Measurements from ENCODE around the gene CHSY1.

CHSY1 gene

GRCh38 chr15:101187820-101188636 is 63.8 kb downstream of the CHSY1 start:
- DNase-seq = no peak

GRCh38 chr15:101185770-101186169 is 66.1 kb downstream of the CHSY1 start:
- DNase-seq = peak; percentile 64

- DNase-seq = no peak
Observed at GRCh38 chr15:101185336-101185735, 66.5 kb downstream of the CHSY1 start.

GRCh38 chr15:101184830-101185229 is 67.0 kb downstream of the CHSY1 start:
- no peak for DNase-seq

- no peak for DNase-seq
Observed at GRCh38 chr15:101183931-101184305, 67.9 kb downstream of the CHSY1 start.

- no peak for DNase-seq
Observed at GRCh38 chr15:101183226-101183930, 68.5 kb downstream of the CHSY1 start.

- DNase-seq = no peak
Observed at GRCh38 chr15:101182215-101182614, 69.6 kb downstream of the CHSY1 start.

GRCh38 chr15:101181349-101181748 is 70.5 kb downstream of the CHSY1 start:
- DNase-seq = no peak

GRCh38 chr15:101180620-101181307 is 71.1 kb downstream of the CHSY1 start:
- DNase-seq = no peak

- no peak for DNase-seq
Observed at GRCh38 chr15:101179341-101180153, 72.3 kb downstream of the CHSY1 start.

- no peak for DNase-seq
Observed at GRCh38 chr15:101178931-101179330, 72.9 kb downstream of the CHSY1 start.

GRCh38 chr15:101178479-101178878 is 73.4 kb downstream of the CHSY1 start:
- no peak for DNase-seq

- DNase-seq = peak; percentile 38
Observed at GRCh38 chr15:101177866-101178265, 74.0 kb downstream of the CHSY1 start.

- DNase-seq = no peak
Observed at GRCh38 chr15:101176625-101177024, 75.2 kb downstream of the CHSY1 start.

- no peak for DNase-seq
Observed at GRCh38 chr15:101175401-101175800, 76.4 kb downstream of the CHSY1 start.

- no peak for DNase-seq
Observed at GRCh38 chr15:101174152-101174920, 77.5 kb downstream of the CHSY1 start.

- no peak for DNase-seq
Observed at GRCh38 chr15:101173233-101174119, 78.4 kb downstream of the CHSY1 start.

- DNase-seq = no peak
Observed at GRCh38 chr15:101172501-101173071, 79.3 kb downstream of the CHSY1 start.

GRCh38 chr15:101171954-101172353 is 79.9 kb downstream of the CHSY1 start:
- DNase-seq = no peak

- no peak for DNase-seq
Observed at GRCh38 chr15:101170568-101171350, 81.1 kb downstream of the CHSY1 start.

Data from islet precursor cell (in vitro differentiated cells).